NCI-H2107 treated with DMSO at 0.1 percent for 48 hours (cell line): ENCODE results near the gene NOXA1.

Experiments used
- DNase-seq: peaks from one replicate; lab custom pipeline; 2025; ENCODE audit not compliant: unreplicated experiment; lab: John Stamatoyannopoulos, UW

The NOXA1 gene

DNA sequence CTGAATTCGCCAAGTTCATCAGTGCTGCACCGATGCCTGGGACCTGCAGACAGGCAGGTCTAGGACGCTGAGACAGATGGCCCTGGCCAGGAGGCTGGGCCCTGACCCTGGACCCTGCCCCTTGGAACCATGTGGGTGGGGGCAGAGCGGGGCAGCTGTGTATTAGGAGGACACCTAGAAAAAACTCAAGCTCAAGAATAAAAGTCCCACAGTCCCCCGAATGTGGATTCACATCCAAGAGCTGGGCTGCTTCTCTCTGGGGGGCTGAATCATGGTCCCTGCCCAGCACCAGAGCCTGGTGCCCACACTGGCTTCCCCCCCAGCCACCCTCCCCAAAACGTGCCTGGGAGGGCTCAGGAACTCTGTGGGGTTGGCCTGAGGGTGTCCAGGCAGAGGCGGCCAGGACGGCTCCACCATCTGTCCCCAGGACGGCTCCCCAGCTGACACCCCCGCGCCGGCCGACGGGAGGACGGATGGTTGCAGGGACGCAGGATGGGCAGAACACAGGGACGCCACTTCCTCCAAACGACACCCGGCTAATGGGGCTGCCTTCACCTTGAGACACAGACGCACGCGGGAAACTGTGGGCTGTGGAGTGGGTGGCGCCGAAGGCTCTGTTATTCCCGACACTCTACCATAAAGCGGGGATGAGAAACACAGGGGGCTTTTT lies 35.2 kb upstream of the NOXA1 start:
- no peak for DNase-seq

GRCh38 chr9:137388589-137389427 lies 34.4 kb upstream of the NOXA1 start:
- no peak for DNase-seq

GRCh38 chr9:137389428-137389746 lies 33.8 kb upstream of the NOXA1 start:
- no peak for DNase-seq

DNA sequence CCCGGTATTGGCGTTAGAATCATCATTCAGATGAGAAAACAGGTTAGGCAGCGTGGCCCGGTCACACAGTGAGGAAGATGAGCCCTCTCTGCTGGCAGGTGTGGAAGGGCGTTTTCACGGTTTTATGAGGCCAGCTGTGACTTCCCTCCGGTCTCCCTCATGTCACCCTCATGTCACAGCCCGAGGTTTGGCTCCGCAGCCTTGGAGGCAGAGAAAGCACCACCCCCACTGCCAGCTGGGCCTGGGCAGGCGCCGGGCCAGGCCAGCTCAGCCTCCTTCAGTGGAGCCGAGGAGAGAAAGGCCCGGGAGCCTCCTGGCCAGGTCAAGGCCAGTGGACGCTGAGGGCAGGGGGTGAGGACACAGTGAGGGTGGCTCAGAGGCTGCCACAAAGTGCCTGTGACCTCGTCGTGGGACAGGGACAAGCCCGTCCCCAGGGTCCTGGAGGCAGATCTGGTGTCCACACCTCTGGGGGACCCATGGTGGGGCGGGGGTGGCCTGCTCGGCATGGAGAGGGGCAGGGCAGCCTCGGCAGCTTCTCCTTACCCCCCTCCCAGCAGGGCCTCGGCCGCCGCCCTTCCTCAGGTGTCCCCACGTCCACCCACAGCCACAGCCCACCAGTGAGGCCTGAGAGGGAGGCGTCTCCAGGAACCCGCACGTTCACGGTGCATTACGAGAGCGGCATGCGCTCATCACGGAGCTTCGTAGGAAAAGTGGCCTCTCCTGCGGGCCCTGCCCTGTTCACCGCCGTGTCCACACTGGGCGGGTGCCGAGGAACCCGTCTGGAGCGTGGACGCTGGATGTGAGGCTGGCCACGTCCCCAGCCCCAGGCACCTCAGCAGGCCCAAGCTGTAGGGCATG lies 32.4 kb upstream of the NOXA1 start:
- DNase-seq: no peak

DNA sequence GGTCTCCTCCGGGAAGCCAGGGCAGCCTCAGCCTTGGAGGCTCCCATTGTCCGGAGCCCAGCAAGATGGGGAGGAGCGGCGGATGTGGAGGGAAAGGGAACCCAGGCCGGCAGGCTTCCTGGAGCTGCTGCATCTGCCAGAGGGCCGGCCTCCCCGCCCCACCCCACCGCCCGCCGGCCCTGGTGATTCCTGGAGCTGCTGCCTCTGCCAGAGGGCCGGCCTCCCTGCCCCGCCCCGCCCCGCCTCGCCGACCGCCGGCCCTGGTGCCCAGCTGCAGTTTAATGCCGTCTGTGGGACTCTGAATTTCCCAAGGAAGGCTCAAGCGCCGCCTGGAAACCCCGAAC lies 31.8 kb upstream of the NOXA1 start:
- no peak for DNase-seq

DNA sequence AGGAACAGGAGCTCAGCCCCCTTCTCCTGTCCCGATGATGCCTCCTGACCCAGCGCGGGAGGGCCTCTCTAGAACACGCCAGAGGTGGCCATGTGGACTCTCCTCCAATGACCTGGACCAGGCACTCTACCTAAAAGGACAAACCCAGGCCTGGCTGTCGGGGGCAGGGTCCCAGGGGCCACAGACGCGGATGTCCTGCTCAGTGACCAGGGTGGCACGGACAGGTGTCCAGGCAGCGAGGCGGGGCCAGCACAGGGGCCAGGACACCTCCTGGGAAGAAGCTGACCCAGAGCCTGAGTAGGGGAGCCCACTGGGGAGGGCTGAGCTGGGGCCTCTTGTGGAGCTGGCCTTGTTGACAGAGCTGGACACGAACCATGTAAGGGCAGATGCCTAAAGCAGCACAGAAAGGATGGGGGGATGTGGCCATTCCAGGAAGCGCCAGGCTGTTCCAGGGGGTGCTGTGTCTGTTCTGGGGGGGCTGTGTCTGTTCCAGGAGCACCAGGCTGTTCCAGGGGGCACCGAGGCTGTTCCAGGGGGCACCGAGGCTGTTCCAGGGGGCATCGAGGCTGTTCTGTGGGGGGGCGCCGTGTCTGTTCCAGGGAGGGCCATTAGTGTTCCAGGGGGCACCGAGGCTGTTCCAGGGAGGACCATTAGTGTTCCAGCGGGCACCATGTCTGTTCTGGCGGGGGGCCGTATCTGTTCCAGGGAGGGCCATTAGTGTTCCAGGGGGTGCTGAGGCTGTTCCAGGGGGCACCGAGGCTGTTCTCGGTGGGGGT lies 30.8 kb upstream of the NOXA1 start:
- DNase-seq: no peak

- DNase-seq: no peak
Measured at GRCh38 chr9:137393176-137394150, 29.7 kb upstream of the NOXA1 start.

DNA sequence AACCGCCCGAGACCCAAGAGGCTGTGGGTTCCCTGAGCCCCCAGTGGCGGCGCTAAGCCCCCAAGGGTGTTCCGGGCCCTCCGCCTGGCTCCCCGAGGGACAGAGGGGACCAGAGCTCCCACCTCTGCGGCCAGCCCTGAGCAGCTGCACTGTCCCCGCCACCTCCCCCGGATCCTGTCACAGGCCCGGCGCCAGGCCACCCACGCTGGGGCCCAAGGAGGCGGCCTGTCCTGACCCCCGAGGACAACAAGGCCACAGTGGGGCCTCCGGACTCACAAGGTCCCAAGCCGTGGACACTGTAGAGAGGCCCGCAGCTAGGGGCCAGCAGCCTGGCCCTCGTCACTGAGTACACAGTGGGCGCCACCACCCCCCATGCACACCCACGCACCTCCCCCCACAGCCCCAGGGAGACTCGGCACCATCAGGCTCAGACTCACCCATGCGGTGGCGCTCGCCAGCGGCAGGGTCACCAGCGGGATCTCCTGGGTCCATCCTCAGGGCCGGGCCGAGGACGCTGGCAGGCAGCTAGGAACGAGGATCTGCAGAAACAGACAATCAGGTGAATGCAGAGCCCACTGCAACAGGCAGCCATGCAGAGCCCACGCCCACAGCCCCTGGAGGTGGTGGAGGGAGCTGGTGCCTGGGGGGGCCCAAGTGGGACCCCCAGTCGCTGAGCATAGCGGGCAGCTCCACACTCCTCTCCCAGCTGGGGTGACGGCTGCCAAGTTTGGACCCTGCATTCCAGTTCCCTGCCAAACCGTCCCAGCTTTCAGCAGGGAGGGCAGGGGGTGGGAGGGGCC lies 28.1 kb upstream of the NOXA1 start:
- DNase-seq: no peak

GRCh38 chr9:137395666-137396010 lies 27.6 kb upstream of the NOXA1 start:
- DNase-seq: no peak

- DNase-seq: no peak
Measured at GRCh38 chr9:137396227-137396626, 27.0 kb upstream of the NOXA1 start.

DNA sequence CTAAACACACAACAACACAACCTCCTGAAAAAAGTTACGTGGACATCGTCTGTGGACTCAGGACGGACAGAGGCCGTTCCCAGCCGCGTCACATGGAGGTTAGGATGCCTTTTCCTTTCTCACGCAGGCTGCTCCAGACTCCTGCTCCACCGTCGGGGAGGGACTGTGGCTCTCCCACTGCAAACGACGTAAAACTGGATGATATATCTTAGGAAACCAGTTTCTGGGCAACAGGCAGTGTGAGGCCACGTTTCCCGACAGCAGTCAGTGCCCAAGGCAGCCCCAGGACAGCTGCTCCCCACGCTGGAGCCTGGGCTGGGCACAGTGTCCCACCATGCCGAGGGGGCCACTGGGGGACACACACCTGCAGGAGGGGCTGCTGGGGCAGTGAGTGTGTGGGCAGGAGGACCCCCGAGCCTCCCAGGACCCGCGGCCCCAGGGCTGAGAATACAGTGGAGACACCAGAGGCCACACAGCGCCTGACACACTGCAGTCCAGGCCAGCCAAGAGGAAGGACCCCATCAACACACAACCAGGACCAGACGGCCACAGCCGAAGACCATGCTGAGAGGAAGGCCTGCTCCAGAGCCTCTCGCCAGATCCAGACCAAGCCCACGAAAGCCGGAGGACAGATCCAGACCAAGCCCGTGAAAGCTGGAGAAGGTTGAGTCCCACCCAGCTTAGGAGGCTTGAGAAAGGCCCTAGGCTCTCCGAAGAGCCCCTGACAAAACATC lies 26.4 kb upstream of the NOXA1 start:
- no peak for DNase-seq

- DNase-seq: no peak
Measured at GRCh38 chr9:137397675-137398423, 25.3 kb upstream of the NOXA1 start.

DNA sequence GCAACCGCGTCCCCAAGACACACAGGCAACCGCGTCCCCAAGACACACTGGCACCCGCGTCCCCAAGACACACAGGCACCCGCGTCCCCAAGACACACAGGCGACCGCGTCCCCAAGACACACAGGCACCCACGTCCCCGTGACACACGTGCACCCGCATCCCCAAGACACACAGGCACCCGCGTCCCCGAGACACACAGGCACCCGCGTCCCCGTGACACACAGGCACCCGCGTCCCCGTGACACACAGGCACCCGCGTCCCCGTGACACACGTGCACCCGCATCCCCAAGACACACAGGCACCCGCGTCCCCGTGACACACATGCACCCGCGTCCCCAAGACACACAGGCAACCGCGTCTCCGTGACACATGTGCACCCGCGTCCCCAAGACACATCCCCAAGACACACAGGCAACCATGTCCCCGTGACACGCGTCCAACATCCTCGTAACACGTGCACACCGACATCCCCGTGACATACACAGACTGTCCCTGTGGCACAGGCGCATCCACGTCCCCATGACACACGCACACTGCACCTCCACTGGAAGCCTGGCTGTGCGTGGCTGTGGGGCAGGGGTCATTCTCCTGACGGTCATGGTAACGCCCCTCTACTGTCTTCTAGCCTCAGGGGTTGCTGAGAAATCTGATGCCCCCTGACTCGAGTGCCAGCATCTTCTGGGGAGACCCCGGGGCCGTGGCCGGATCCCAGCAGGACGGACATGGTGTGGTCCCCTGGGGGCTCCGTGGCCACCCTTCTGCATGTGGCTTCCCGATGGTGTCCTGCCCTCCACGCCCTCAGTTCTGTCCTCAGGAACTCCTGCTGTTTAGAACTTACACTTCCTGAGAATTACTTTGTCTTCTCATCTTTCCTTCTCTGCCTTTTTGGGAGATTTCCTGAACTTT lies 24.4 kb upstream of the NOXA1 start:
- DNase-seq: no peak

DNA sequence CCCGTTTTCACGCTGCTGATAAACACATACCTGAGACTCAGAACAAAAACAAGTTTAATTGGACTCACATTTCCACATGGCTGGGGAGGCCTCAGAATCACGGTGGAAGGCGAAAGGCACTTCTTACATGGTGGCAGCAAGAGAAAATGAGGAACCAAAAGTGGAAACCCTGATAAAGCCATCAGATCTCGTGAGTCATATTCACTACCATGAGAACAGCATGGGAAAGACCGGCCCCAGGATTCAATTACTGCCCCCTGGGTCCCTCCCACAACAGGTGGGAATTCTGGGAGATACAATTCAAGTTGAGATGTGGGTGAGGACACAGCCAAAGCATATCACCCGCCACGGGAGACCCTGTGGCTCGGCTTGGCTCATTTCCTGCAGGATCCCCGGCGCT lies 20.4 kb upstream of the NOXA1 start:
- no peak for DNase-seq

DNA sequence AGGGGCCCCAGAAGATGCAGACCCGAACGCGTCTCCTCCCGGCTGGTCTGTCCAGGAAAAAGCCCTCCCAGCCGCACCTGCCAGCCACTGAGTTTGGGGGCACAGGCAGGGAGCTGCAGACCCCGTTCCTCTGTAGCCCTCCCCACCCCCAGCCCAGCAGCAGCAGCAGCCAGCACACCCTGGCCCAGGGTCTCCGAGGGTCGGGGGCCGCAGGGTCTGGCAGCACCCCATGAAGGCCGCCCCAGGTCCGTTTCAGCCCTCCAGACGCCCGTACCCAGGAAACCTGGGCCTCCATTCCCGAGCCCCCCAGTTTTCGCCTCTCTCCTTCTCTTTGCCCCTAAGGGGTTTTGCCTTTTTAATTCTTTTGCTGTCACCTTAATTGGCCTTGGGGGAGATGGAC lies 19.9 kb upstream of the NOXA1 start:
- no peak for DNase-seq

- DNase-seq: no peak
Measured at GRCh38 chr9:137404961-137405567, 18.1 kb upstream of the NOXA1 start.

- no peak for DNase-seq
Measured at GRCh38 chr9:137405677-137406081, 17.5 kb upstream of the NOXA1 start.
